Gastroesophageal sphincter (tissue), 4 donors: ENCODE data around the gene SIAH2. TPM values are rescaled to one million over a fixed set of nuclear protein-coding genes. Genes with fewer than 3 reads are reported as not detected.

Experiments
- ATAC-seq: fragments of 150-250 bp; one replicate; pipeline ENCODE4 v1.9.1; 2016; ENCODE audit warnings: mild to moderate bottlenecking, moderate library complexity
- H3K27ac ChIP-seq, 4 donors: fragments of 200-600 bp; sonication (generic) in 3 of 4; 1 replicate in 3 of 4; 2 replicates in 1 of 4; pipeline ENCODE4 v1.5.1; 2016 to 2019
- H3K27me3 ChIP-seq: fragments of 200-600 bp; sonication (generic); one replicate; pipeline ENCODE4 v1.5.1; 2019
- H3K36me3 ChIP-seq, 2 donors: fragments of 200-600 bp; sonication (generic); one replicate each; pipeline ENCODE4 v1.5.1; 2019; ENCODE audit warnings: control low read depth in 1 of 2
- H3K4me1 ChIP-seq, 3 donors: fragments of 200-600 bp; sonication (generic); 1 replicate in 2 of 3; 2 replicates in 1 of 3; pipeline ENCODE4 v1.5.1; 2016 to 2019; ENCODE audit warnings: control low read depth in 2 of 3
- H3K4me3 ChIP-seq, 2 donors: fragments of 200-600 bp; sonication (generic); one replicate each; pipeline ENCODE4 v1.5.1; 2019; ENCODE audit warnings: mild to moderate bottlenecking in 1 of 2, moderate library complexity in 1 of 2
- H3K9me3 ChIP-seq, 3 donors: fragments of 200-600 bp; sonication (generic); one replicate each; pipeline ENCODE4 v1.5.1; 2017 to 2019; ENCODE audit warnings: control low read depth in 2 of 3
- EP300 ChIP-seq: sonication (generic); formaldehyde crosslinking; IDR thresholded peaks from one replicate; pipeline ENCODE4 v1.6.1; 2017; ENCODE audit warnings: antibody characterized with exemption, mild to moderate bottlenecking
- POLR2A ChIP-seq, 2 donors: fragments of 450-650 bp; IDR thresholded peaks; one replicate each; pipeline ENCODE4 v1.6.1; 2017; ENCODE audit warnings: antibody characterized with exemption in 2 of 2, mild to moderate bottlenecking in 2 of 2, moderate library complexity in 1 of 2
- POLR2AphosphoS5 ChIP-seq: sonication (generic); formaldehyde crosslinking; IDR thresholded peaks from one replicate; pipeline ENCODE4 v1.6.1; 2017; ENCODE audit warnings: antibody characterized with exemption
- WGBS, 2 donors: methylation state at CpG; one replicate each; pipeline ENCODE4 v1.1.5; 2018; ENCODE audit warnings: low coverage in 1 of 2; 5-methylcytosine and 5-hydroxymethylcytosine counted together
- total RNA-seq, 4 donors: library from RNA; depleted of rRNA; stranded (reverse); fragments of >200 nt; gene quantifications; one replicate each; pipeline ENCODE4 v1.1.0, GENCODE V29; 2016
- TF ChIP-seq, protein P1 (sequence below), 4 experiments: fragments of 200-600 bp in 2 of 4; fragments of 450-650 bp in 2 of 4; sonication (generic) in 1 of 4; IDR thresholded peaks; one replicate each; pipeline ENCODE4 v1.5.1; 2017 to 2019; ENCODE audit warnings: antibody characterized with exemption in 4 of 4, mild to moderate bottlenecking in 2 of 4, moderate library complexity in 2 of 4

The SIAH2 gene
- total RNA-seq, 4 donors from 2014 or later: 26.0 to 36.1 (median 28.5) TPM

DNA sequence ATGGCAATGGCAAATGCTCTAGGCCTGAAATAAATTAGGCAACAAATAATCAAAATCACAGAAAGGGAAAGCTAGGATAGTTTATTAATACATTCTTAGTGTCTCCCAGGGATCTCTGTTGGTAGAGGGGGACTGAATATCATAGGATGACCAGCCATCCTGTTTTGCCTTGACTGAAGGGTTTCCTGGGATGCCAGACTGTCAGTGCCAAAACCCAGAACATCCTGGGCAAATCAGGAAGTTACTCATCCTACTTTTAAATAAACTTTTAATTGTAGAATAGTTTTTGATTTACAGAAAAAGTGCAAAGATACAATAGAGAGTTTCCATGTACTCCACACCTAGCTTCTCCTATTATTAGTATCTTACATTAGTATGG, 21.8 kb upstream of the SIAH2 start:
- peaks cover 5% of the 10 kb centered on the region for H3K27me3 ChIP-seq
- H3K4me3 ChIP-seq: no peak overlapping the region
- no peaks in the 10 kb centered on the region for H3K36me3 ChIP-seq
- ATAC-seq: no peak
- no peak for TF ChIP-seq EP300
- TF ChIP-seq, protein P1, sequence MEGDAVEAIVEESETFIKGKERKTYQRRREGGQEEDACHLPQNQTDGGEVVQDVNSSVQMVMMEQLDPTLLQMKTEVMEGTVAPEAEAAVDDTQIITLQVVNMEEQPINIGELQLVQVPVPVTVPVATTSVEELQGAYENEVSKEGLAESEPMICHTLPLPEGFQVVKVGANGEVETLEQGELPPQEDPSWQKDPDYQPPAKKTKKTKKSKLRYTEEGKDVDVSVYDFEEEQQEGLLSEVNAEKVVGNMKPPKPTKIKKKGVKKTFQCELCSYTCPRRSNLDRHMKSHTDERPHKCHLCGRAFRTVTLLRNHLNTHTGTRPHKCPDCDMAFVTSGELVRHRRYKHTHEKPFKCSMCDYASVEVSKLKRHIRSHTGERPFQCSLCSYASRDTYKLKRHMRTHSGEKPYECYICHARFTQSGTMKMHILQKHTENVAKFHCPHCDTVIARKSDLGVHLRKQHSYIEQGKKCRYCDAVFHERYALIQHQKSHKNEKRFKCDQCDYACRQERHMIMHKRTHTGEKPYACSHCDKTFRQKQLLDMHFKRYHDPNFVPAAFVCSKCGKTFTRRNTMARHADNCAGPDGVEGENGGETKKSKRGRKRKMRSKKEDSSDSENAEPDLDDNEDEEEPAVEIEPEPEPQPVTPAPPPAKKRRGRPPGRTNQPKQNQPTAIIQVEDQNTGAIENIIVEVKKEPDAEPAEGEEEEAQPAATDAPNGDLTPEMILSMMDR (IDR thresholded peaks at IDR 0.05): no peak
- TF ChIP-seq POLR2AphosphoS5: no peak
- no peak for TF ChIP-seq POLR2A (IDR thresholded peaks at IDR 0.05)
- no peaks in the 10 kb centered on the region for H3K9me3 ChIP-seq
- peaks cover 0 to 7% (median 0%) of the 10 kb centered on the region in 3 donors for H3K4me1 ChIP-seq
- H3K27ac ChIP-seq: no peak overlapping the region

DNA sequence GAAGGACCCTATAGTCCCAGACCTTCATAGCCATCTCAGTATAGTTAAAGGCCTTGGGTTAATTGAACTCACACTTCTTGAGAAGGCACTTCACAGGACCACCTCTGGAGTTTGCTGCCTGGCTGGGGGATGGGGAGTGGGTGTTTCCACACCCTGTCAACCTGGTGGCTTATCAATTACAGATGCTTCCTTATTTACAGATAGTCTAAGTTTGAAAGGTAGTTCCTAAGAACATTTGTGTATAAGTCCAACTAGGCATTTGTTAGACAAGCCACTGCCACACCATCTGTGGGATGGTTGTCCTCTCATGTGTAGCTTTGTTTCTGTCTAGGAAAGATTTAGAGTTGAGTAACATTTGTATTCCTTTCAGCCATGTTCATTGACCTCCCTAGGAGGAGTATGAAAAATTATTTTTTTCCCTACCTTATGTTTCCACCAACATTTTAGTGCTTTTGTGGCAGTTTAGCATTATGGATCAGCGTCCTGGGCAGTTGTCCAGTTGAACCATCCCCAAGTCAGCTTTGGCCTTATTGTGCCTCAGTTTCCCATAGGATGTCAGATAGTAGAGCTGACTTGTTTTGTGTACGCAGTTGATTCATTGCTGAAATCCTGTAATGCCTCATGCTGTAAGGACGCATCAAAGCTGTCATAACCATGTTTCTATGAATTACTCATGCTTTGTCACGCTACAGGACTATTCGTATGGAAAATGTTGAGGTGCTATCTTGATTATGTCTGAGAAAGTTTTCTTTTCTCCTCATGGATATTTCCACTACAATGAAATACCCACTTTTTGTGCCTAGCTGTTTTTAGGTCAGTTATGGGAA, 21.2 kb upstream of the SIAH2 start:
- TF ChIP-seq, protein P1 (IDR thresholded peaks at IDR 0.05): no peak
- TF ChIP-seq POLR2AphosphoS5 (no peak), EP300 (no peak), POLR2A (IDR thresholded peaks at IDR 0.05) (no peak)
- 82 to 87% methylated on average over 3 to 5 of the region's 5 CpGs for WGBS, 2 donors
- no peak overlapping the region for H3K27ac ChIP-seq
- no peaks in the 10 kb centered on the region for H3K36me3 ChIP-seq
- H3K4me3 ChIP-seq: no peak overlapping the region
- peaks cover 6% of the 10 kb centered on the region for H3K27me3 ChIP-seq
- H3K9me3 ChIP-seq: no peaks in the 10 kb centered on the region
- no peak for ATAC-seq
- peaks cover 0 to 7% (median 0%) of the 10 kb centered on the region in 3 donors for H3K4me1 ChIP-seq

DNA sequence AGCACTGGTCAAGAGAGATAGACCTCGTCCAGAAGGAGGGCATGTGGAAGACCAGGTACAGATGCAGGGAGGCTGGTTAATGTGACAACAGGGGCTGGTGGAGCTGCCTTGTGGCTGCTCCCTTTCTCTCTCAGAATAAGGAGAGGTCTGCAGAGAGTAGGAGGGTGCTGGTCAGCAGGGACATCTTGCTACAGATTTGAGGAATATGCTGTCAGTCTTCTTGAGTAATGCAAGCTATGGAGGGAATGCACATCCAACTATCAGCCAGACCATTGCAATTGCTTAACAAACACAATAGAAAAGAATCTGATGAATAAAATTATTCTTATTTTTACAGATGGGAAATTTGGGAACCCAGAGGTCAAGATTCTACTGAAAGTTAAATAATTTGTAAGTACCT, 20.3 kb upstream of the SIAH2 start:
- Histone ChIP-seq H3K27me3 (peaks cover 14% of the 10 kb centered on the region), H3K4me3 (no peak overlapping the region), H3K4me1 (peaks cover 0 to 7% (median 0%) of the 10 kb centered on the region in 3 donors), H3K9me3 (no peaks in the 10 kb centered on the region), H3K27ac (no peak overlapping the region), H3K36me3 (no peaks in the 10 kb centered on the region)
- TF ChIP-seq POLR2AphosphoS5 (no peak), EP300 (no peak), POLR2A (IDR thresholded peaks at IDR 0.05) (no peak)
- TF ChIP-seq, protein P1 (IDR thresholded peaks at IDR 0.05): no peak
- no peak for ATAC-seq
- 67% methylated on average over 1 of the region's 1 CpG; no CpG with 5 or more reads in 1 of the 2 donors for WGBS, 2 donors

DNA sequence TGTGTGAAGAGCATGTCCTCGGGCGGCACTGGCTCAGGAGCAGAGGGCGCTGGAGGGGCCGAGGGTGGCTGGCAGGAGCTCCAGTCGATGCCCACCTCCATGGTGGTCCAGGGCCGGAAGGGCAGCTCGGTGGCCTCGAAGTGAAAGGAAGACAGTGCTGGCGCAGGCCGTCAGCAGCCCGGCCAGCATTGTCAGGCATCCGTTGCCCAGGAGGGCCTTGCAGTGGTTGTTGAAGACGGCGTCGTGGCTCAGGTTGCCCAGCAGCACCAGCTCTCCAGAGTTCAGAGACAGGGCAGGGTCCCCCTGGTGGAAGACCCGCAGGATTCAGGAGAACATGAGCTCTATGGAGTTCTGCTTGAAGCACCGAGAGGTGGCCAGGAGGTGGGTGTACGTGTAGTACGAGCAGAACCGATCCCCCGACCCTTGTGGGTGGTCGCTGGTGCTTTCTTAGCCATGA, 16.5 kb upstream of the SIAH2 start:
- TF ChIP-seq POLR2AphosphoS5: no peak
- no peak for TF ChIP-seq POLR2A (IDR thresholded peaks at IDR 0.05)
- no peak for TF ChIP-seq EP300
- TF ChIP-seq, protein P1 (IDR thresholded peaks at IDR 0.05): no peak
- H3K4me3 ChIP-seq: no peak overlapping the region
- no peaks in the 10 kb centered on the region for H3K4me1 ChIP-seq
- 92% methylated on average over 2 of the region's 22 CpGs; no CpG with 5 or more reads in 1 of the 2 donors for WGBS, 2 donors
- H3K27me3 ChIP-seq: peaks cover 10% of the 10 kb centered on the region
- H3K9me3 ChIP-seq: no peaks in the 10 kb centered on the region
- no peak overlapping the region for H3K27ac ChIP-seq
- no peak for ATAC-seq
- H3K36me3 ChIP-seq: no peaks in the 10 kb centered on the region

DNA sequence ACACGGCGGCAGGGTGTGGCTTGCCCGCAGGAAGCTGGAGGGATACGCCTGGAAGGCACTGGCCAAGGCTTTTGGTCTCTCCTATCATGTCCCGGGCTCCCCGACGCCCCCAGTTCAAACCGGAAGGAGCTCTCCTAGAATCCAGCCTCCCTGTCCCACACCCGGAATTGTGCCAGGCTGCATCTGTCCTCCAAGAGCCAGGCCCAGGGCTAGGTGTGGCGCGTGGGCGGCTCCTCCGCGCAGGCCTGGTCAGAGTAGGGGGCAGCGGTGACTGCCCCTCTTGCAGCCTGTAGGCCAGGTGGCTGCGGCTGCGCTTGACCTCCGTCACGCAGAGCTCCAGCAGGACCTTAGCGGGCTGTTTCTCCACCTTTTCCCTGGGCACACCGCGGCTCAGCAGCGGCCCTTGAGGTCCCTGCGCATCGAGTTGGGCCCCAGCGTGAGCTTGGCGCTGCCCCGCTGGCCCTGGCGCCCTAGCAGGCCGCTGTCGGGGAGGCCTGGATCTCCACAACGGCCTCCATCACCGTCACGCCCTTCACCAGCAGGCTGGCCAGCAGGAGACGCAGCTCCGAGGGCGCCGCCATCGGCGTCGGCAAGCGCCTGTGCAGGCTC, 15.9 kb upstream of the SIAH2 start:
- no peaks in the 10 kb centered on the region for H3K36me3 ChIP-seq
- no CpG with 5 or more reads among the region's 42 CpGs for WGBS, 2 donors
- H3K27ac ChIP-seq: no peak overlapping the region
- no peaks in the 10 kb centered on the region for H3K9me3 ChIP-seq
- H3K4me1 ChIP-seq: no peaks in the 10 kb centered on the region
- H3K4me3 ChIP-seq: no peak overlapping the region
- H3K27me3 ChIP-seq: peaks cover 10% of the 10 kb centered on the region
- ATAC-seq: no peak
- TF ChIP-seq EP300 (no peak), POLR2AphosphoS5 (no peak), POLR2A (IDR thresholded peaks at IDR 0.05) (no peak)
- TF ChIP-seq, protein P1 (IDR thresholded peaks at IDR 0.05): no peak
